Ishikawa (cell line): Measurements from ENCODE around the gene KPNA6.

Source experiments
- CEBPB ChIP-seq: IDR thresholded peaks from 2 replicates; pipeline ENCODE4 v1.6.1; 2012
- CREB1 ChIP-seq: IDR thresholded peaks from 2 replicates; pipeline ENCODE4 v1.6.1; 2012; ENCODE audit warnings: low read depth
- EGR1 ChIP-seq: IDR thresholded peaks from 2 replicates; pipeline ENCODE4 v1.6.1; 2012
- EP300 ChIP-seq: IDR thresholded peaks from 2 replicates; pipeline ENCODE4 v1.6.1; 2012; ENCODE audit warnings: borderline replicate concordance
- FOXM1 ChIP-seq: IDR thresholded peaks from 2 replicates; pipeline ENCODE4 v1.6.1; 2012; ENCODE audit warnings: low read depth, borderline replicate concordance
- MAX ChIP-seq: IDR thresholded peaks from 2 replicates; pipeline ENCODE4 v1.6.1; 2012
- NFIC ChIP-seq: IDR thresholded peaks from 2 replicates; pipeline ENCODE4 v1.6.1; 2012
- RAD21 ChIP-seq: IDR thresholded peaks from 2 replicates; pipeline ENCODE4 v1.6.1; 2012; ENCODE audit warnings: low read depth
- REST ChIP-seq: IDR thresholded peaks from 2 replicates; pipeline ENCODE4 v1.6.1; 2012; ENCODE audit warnings: low read depth, mild to moderate bottlenecking
- TAF1 ChIP-seq: IDR thresholded peaks from 2 replicates; pipeline ENCODE4 v1.6.1; 2012; ENCODE audit warnings: low read depth, mild to moderate bottlenecking
- TCF12 ChIP-seq: IDR thresholded peaks from 2 replicates; pipeline ENCODE4 v1.6.1; 2012; ENCODE audit warnings: low read depth
- TEAD4 ChIP-seq: IDR thresholded peaks from 2 replicates; pipeline ENCODE4 v1.6.1; 2012
- USF1 ChIP-seq: IDR thresholded peaks from 2 replicates; pipeline ENCODE4 v1.6.1; 2012
- YY1 ChIP-seq: IDR thresholded peaks from 2 replicates; pipeline ENCODE4 v1.6.1; 2012; ENCODE audit warnings: low read depth
- ZBTB7A ChIP-seq: IDR thresholded peaks from 2 replicates; pipeline ENCODE4 v1.6.1; 2012; ENCODE audit warnings: low read depth

KPNA6 gene

DNA sequence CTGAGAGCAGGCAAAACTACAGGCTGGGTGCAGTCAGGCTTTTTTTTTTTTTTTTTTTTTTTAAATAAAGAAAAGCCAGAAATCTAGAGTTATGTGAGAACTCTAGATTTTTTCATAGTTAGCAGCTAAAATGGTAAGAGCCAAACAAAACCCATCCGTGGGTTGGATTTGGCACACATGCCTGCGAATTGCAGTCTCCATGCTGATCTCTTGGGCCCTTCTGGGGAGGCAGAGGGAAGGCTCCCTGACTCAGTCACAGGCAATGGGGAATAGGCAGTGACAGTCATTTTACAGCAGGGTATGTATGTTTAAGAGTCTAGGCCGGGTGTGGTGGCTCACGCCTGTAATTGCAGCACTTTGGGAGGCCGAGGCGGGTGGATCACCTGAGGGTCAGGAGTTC, 74.2 kb downstream of the KPNA6 start:
- no peak for TF ChIP-seq TCF12

- TF ChIP-seq TCF12 (no peak), YY1 (no peak), TEAD4 (no peak), TAF1 (no peak), CEBPB (no peak), MAX (no peak), EGR1 (no peak), NFIC (no peak), FOXM1 (no peak), RAD21 (no peak), REST (no peak), EP300 (no peak), USF1 (no peak), CREB1 (no peak)
Measured at GRCh38 chr1:32184650-32185049, 76.8 kb downstream of the KPNA6 start.

DNA sequence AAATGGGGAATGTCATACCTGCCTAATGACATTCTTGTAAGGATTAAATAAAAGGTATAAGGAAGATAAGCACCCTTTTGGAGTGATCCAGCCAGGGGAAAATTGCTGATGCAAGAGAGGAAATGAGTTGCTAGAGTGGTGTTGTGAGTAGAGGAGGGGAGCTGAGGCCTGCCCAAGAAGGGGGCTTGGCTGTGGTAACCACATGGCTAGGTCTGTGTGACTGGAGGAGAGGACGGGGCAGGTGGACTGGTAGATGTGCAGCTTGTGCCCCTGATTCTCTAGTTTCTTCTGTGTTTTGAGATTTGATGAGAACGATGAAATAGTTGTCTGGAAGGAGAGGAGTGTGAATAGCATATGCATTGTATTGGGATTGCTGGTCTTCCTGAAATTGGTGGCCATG, 78.2 kb downstream of the KPNA6 start:
- TF ChIP-seq RAD21 = no peak

DNA sequence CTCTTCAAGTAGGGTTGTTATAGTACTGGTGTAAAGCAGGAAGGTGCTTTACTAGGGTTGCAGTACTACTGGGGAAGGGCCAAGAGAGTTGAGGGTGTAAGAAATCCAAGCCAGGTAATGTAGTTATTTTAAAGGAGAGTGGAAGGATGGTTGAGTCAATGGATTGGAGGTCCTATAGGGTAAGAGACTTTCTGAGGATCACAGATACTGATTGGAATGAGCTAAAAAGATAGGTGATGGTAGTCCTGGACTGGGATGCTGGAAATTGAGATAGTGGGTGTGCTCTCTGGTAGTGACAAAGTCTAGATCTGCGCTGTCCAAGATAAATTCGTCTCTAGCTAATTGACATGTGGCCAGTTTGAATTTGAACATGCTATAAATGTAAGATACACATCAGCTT, 78.6 kb downstream of the KPNA6 start:
- TF ChIP-seq NFIC (no peak), REST (no peak), EP300 (no peak), USF1 (no peak), RAD21 (no peak), TEAD4 (no peak), MAX (no peak), FOXM1 (no peak), EGR1 (no peak), TCF12 (no peak), ZBTB7A (no peak), TAF1 (no peak)

GRCh38 chr1:32187850-32188249, 80.0 kb downstream of the KPNA6 start:
- TF ChIP-seq FOXM1 (no peak), REST (no peak), TAF1 (no peak), MAX (no peak), YY1 (no peak), RAD21 (no peak), ZBTB7A (no peak), EGR1 (no peak), EP300 (no peak), TCF12 (no peak), TEAD4 (no peak), USF1 (no peak), NFIC (no peak), CREB1 (no peak), CEBPB (no peak)
